Right lobe of liver (tissue), 4 donors: ENCODE data around the gene GSG1L.

ENCODE experiments used
- POLR2A ChIP-seq: fragments of 450-650 bp; IDR thresholded peaks from one replicate; pipeline ENCODE4 v1.6.1; 2017; ENCODE audit warnings: antibody characterized with exemption, mild to moderate bottlenecking
- TF ChIP-seq, protein P1 (sequence below), 4 donors: fragments of 200-600 bp in 3 of 4; fragments of 450-650 bp in 1 of 4; IDR thresholded peaks; one replicate each; pipeline versions ENCODE4 v1.5.1 to v1.8.0; 2016 to 2022; ENCODE audit warnings: antibody characterized with exemption in 4 of 4, mild to moderate bottlenecking in 2 of 4
- donor health status: DM: no; HTN: no; CAD: no.
- donor health status: DM: no; HTN: no; CAD: no.
- donor health status: DM: no; HTN: yes; CAD: no.

DNA sequence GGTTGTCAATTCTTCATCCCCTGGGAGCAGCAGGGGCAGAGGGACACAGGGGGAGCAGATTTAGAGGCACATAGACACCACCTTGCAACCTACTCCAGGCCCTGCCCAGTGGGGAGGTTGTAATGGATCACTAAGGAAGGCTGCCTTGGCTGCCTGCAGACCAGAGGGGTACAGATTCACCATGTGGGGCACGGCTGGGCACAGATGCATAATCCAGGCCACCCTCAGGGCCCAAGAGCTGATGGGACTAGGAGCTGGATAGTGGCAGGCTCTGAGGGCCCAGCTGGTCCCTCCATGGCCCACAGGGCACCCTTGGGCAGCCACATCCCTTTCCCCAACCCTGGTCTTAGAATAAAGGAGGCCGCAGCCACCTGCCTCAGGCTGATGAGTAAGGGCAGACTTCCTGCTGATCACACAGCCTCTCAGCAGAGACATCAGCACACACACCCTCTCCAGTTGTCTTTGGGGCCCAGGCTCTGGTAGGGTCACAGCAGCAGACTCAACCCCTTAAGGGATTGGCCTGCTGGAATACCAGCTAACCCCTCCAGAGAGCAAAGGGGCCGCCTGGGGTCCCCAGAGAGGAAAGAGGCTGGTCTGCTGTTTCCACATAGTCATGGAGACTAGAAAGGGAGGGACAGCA lies 224.9 kb downstream of the GSG1L start:
- TF ChIP-seq, protein P1, sequence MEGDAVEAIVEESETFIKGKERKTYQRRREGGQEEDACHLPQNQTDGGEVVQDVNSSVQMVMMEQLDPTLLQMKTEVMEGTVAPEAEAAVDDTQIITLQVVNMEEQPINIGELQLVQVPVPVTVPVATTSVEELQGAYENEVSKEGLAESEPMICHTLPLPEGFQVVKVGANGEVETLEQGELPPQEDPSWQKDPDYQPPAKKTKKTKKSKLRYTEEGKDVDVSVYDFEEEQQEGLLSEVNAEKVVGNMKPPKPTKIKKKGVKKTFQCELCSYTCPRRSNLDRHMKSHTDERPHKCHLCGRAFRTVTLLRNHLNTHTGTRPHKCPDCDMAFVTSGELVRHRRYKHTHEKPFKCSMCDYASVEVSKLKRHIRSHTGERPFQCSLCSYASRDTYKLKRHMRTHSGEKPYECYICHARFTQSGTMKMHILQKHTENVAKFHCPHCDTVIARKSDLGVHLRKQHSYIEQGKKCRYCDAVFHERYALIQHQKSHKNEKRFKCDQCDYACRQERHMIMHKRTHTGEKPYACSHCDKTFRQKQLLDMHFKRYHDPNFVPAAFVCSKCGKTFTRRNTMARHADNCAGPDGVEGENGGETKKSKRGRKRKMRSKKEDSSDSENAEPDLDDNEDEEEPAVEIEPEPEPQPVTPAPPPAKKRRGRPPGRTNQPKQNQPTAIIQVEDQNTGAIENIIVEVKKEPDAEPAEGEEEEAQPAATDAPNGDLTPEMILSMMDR (IDR thresholded peaks at IDR 0.05) = no peak
- no peak for TF ChIP-seq POLR2A
